ENCODE data around the gene DYTN. TPM values are rescaled to one million over a fixed set of nuclear protein-coding genes. Genes with fewer than 3 reads are reported as not detected.

Gene DYTN
- total RNA-seq, 1 experiment from 2014 or later = not detected

- ChIA-PET RAD21 (ENCODE audit: low non-redundant PET in 1 of 2, low total read pairs in 2 of 2, uncharacterized antibody in 2 of 2, unreplicated experiment in 2 of 2) (no interaction called here), CTCF (no interaction called here), POLR2A (no interaction called here)
- H3K9me2 ChIP-seq (ENCODE audit: insufficient read depth) = no peaks in the 10 kb centered on the region
- H3K27ac ChIP-seq (ENCODE audit: low read depth, low read length) = no peak overlapping the region
- no TSS peak for BruUV-seq (replicated peaks)
- H3K9ac ChIP-seq (ENCODE audit: low read length) = no peak overlapping the region
- no peak for TF ChIP-seq POLR2AphosphoS5 (IDR thresholded peaks at IDR 0.05; ENCODE audit: low read depth, low read length)
- TF ChIP-seq CEBPB (IDR thresholded peaks at IDR 0.05; ENCODE audit: low read depth) = no peak
- DNase-seq (ENCODE audit: low read depth, low spot score) (no peak), ATAC-seq (no peak)
- H3K27me3 ChIP-seq (ENCODE audit: insufficient read depth, low read length) = no peaks in the 10 kb centered on the region
- no peaks in the 10 kb centered on the region for H4K20me1 ChIP-seq (ENCODE audit: insufficient read depth)
- no peak overlapping the region for H2AFZ ChIP-seq (ENCODE audit: low read depth, low read length, poor library complexity, severe bottlenecking)
- no peaks in the 10 kb centered on the region for H3K4me1 ChIP-seq (ENCODE audit: control insufficient read depth in 1 of 2, insufficient read depth in 2 of 2, low read length in 2 of 2)
- H3K4me3 ChIP-seq (replicated peaks in 1 of 2; ENCODE audit: low read depth in 1 of 2, low read length in 2 of 2) = no peak overlapping the region
- no peaks in the 10 kb centered on the region for H3K9me3 ChIP-seq (ENCODE audit: control insufficient read depth in 1 of 2, insufficient read depth in 1 of 2, low read depth in 1 of 2, low read length in 2 of 2)
- H3K36me3 ChIP-seq (ENCODE audit: control insufficient read depth in 1 of 2, insufficient read depth in 2 of 2, low read length in 2 of 2) = no peaks in the 10 kb centered on the region
- H3K79me2 ChIP-seq (ENCODE audit: insufficient read depth, low read length) = no peaks in the 10 kb centered on the region
- H3K4me2 ChIP-seq (ENCODE audit: low read length) = no peak overlapping the region
- intact Hi-C loops (cut with micrococcal nuclease) = no loop called here
These were observed 61.1 kb downstream of the DYTN start for GRCh38 chr2:206657087-206657486.

GRCh38 chr2:206647985-206648384 is 70.2 kb downstream of the DYTN start:
- ATAC-seq (no peak), DNase-seq (ENCODE audit: low read depth, low spot score) (no peak)
- ChIA-PET RAD21 (ENCODE audit: low non-redundant PET in 1 of 2, low total read pairs in 2 of 2, uncharacterized antibody in 2 of 2, unreplicated experiment in 2 of 2) (no interaction called here), POLR2A (no interaction called here), CTCF (no interaction called here)
- Histone ChIP-seq H3K9ac (ENCODE audit: low read length) (no peak overlapping the region), H3K36me3 (ENCODE audit: control insufficient read depth in 1 of 2, insufficient read depth in 2 of 2, low read length in 2 of 2) (no peaks in the 10 kb centered on the region), H4K20me1 (ENCODE audit: insufficient read depth) (no peaks in the 10 kb centered on the region), H2AFZ (ENCODE audit: low read depth, low read length, poor library complexity, severe bottlenecking) (no peak overlapping the region), H3K27me3 (ENCODE audit: insufficient read depth, low read length) (no peaks in the 10 kb centered on the region), H3K27ac (ENCODE audit: low read depth, low read length) (no peak overlapping the region), H3K4me3 (replicated peaks in 1 of 2; ENCODE audit: low read depth in 1 of 2, low read length in 2 of 2) (no peak overlapping the region), H3K4me1 (ENCODE audit: control insufficient read depth in 1 of 2, insufficient read depth in 2 of 2, low read length in 2 of 2) (no peaks in the 10 kb centered on the region), H3K9me2 (ENCODE audit: insufficient read depth) (no peaks in the 10 kb centered on the region), H3K9me3 (ENCODE audit: control insufficient read depth in 1 of 2, insufficient read depth in 1 of 2, low read depth in 1 of 2, low read length in 2 of 2) (no peaks in the 10 kb centered on the region), H3K79me2 (ENCODE audit: insufficient read depth, low read length) (no peaks in the 10 kb centered on the region), H3K4me2 (ENCODE audit: low read length) (no peak overlapping the region)
- intact Hi-C loops (cut with micrococcal nuclease) = no loop called here
- peak; percentile 73 for TF ChIP-seq CEBPB (IDR thresholded peaks at IDR 0.05; ENCODE audit: low read depth)
- TF ChIP-seq REST (IDR thresholded peaks at IDR 0.05; ENCODE audit: low read depth) = no peak
- no TSS peak for BruUV-seq (replicated peaks)

Data from HCT116 (cell line).